ENCODE measurements around the gene BAIAP2. TPM values are rescaled to one million over a fixed set of nuclear protein-coding genes. Genes with fewer than 3 reads are reported as not detected.
"Not testable (repeated sequence)": the region's sequence is repeated elsewhere in the genome, so short reads cannot be mapped to it uniquely, and the experiment has no call there.

The BAIAP2 gene
- total RNA-seq, 1 donor from 2014 or later = 5.5 TPM

GRCh38 chr17:81076141-81076679 is 41.3 kb downstream of the BAIAP2 start:
- intact Hi-C loops (cut with micrococcal nuclease) = no loop called here
- Mint-ChIP-seq H3K4me1 (no peaks in the 10 kb centered on the region), H3K27me3 (no peaks in the 10 kb centered on the region), H3K4me3 (no peak overlapping the region), H3K36me3 (ENCODE audit: low read depth) (no peaks in the 10 kb centered on the region), H3K27ac (no peak overlapping the region), H3K9me3 (no peaks in the 10 kb centered on the region)
- no peak for DNase-seq

DNA sequence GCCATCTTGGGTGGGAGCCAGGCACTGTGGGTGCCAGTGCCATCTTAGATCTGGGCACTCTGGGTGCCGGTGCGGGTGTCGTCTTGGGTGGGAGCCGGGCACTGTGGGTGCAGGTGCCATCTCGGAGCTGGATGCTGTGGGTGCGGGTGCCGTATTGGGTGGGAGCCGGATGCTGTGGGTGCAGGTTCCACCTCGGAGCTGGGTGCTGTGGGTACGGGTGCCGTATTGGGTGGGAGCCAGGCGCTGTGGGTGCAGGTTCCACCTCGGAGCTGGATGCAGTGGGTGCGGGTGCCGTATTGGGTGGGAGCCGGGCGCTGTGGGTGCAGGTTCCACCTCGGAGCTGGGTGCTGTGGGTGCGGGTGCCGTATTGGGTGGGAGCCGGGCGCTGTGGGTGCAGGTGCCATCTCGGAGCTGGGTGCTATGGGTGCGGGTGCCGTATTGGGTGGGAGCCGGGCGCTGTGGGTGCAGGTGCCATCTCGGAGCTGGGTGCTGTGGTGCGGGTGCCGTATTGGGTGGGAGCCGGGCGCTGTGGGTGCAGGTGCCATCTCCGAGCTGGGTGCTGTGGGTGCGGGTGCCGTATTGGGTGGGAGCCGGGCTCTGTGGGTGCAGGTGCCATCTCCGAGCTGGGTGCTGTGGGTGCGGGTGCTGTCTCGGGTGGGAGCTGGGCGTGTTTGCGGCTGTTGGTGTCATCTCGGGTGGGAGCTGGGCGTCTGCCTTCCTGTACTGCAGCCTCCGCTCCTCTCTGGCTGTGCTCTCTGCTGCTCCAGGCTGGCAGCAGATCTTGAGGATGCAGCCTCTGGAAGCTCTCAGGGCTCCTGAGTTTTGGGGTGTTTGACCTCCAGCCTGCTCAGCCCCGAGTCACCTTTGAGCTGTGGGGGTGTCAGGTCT is 43.3 kb downstream of the BAIAP2 start:
- H3K4me3 Mint-ChIP-seq; intact Hi-C loops (cut with micrococcal nuclease); DNase-seq; H3K36me3 Mint-ChIP-seq (ENCODE audit: low read depth); H3K4me1 Mint-ChIP-seq; H3K9me3 Mint-ChIP-seq; H3K27me3 Mint-ChIP-seq; H3K27ac Mint-ChIP-seq: not testable (repeated sequence)

GRCh38 chr17:81080019-81080418 is 45.1 kb downstream of the BAIAP2 start:
- intact Hi-C loops (cut with micrococcal nuclease) = no loop called here
- Mint-ChIP-seq H3K4me1 (no peaks in the 10 kb centered on the region), H3K27ac (no peak overlapping the region), H3K36me3 (ENCODE audit: low read depth) (no peaks in the 10 kb centered on the region), H3K9me3 (no peaks in the 10 kb centered on the region), H3K4me3 (no peak overlapping the region), H3K27me3 (no peaks in the 10 kb centered on the region)
- DNase-seq = no peak

GRCh38 chr17:81081222-81082176 is 46.5 kb downstream of the BAIAP2 start:
- no peaks in the 10 kb centered on the region for H3K4me1 Mint-ChIP-seq
- no peaks in the 10 kb centered on the region for H3K36me3 Mint-ChIP-seq (ENCODE audit: low read depth)
- H3K4me3 Mint-ChIP-seq = no peak overlapping the region
- no peak for DNase-seq
- no peaks in the 10 kb centered on the region for H3K27me3 Mint-ChIP-seq
- no peak overlapping the region for H3K27ac Mint-ChIP-seq
- intact Hi-C loops (cut with micrococcal nuclease) = no loop called here
- no peaks in the 10 kb centered on the region for H3K9me3 Mint-ChIP-seq

GRCh38 chr17:81082177-81083073 is 47.5 kb downstream of the BAIAP2 start:
- H3K4me3 Mint-ChIP-seq = no peak overlapping the region
- H3K27ac Mint-ChIP-seq = no peak overlapping the region
- no peaks in the 10 kb centered on the region for H3K27me3 Mint-ChIP-seq
- no peaks in the 10 kb centered on the region for H3K9me3 Mint-ChIP-seq
- H3K36me3 Mint-ChIP-seq (ENCODE audit: low read depth) = no peaks in the 10 kb centered on the region
- no peaks in the 10 kb centered on the region for H3K4me1 Mint-ChIP-seq
- intact Hi-C loops (cut with micrococcal nuclease) = no loop called here
- DNase-seq = no peak

DNA sequence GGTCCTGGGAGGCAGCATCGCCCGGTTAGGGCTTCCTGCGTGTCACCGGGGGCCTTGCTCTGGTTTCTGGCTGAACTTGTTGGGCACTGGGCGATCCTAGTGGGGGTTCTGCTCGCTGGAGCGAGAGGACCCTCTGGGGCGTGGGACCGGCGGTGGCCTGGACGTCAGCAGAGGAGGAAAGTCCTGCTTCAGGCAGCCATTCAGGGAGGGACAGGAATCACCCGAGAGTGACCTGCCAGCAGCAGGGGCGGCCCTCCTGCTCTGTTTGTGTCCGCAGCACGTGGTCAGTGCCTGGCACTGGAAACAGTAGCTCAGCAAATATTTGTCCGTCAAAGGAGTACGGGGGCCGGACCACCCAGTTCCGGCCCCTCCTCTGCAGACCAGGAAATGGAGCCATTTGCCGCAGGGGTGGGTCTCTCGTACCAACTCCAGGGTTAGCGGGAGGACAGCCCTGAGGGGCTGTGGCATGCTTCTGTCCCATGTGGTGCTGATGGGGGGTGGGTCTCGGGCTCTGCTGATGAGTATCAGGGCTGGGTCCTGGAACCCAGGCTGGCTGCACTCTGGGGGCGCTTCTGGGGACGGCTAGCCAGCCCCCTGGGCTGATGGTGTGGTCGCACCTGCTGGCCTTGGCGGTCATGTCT is 48.3 kb downstream of the BAIAP2 start:
- Mint-ChIP-seq H3K27ac (no peak overlapping the region), H3K4me1 (no peaks in the 10 kb centered on the region), H3K9me3 (no peaks in the 10 kb centered on the region), H3K4me3 (no peak overlapping the region), H3K36me3 (ENCODE audit: low read depth) (no peaks in the 10 kb centered on the region), H3K27me3 (no peaks in the 10 kb centered on the region)
- no peak for DNase-seq
- intact Hi-C loops (cut with micrococcal nuclease) = no loop called here

GRCh38 chr17:81084680-81085419 is 49.9 kb downstream of the BAIAP2 start:
- intact Hi-C loops (cut with micrococcal nuclease) = no loop called here
- DNase-seq = no peak
- Mint-ChIP-seq H3K27ac (no peak overlapping the region), H3K4me3 (no peak overlapping the region), H3K27me3 (no peaks in the 10 kb centered on the region), H3K9me3 (no peaks in the 10 kb centered on the region), H3K36me3 (ENCODE audit: low read depth) (no peaks in the 10 kb centered on the region), H3K4me1 (no peaks in the 10 kb centered on the region)

GRCh38 chr17:81085420-81085911 is 50.5 kb downstream of the BAIAP2 start:
- no peak overlapping the region for H3K4me3 Mint-ChIP-seq
- H3K4me1 Mint-ChIP-seq = no peaks in the 10 kb centered on the region
- intact Hi-C loops (cut with micrococcal nuclease) = no loop called here
- no peak overlapping the region for H3K27ac Mint-ChIP-seq
- H3K27me3 Mint-ChIP-seq = no peaks in the 10 kb centered on the region
- no peaks in the 10 kb centered on the region for H3K9me3 Mint-ChIP-seq
- no peaks in the 10 kb centered on the region for H3K36me3 Mint-ChIP-seq (ENCODE audit: low read depth)
- DNase-seq = no peak

DNA sequence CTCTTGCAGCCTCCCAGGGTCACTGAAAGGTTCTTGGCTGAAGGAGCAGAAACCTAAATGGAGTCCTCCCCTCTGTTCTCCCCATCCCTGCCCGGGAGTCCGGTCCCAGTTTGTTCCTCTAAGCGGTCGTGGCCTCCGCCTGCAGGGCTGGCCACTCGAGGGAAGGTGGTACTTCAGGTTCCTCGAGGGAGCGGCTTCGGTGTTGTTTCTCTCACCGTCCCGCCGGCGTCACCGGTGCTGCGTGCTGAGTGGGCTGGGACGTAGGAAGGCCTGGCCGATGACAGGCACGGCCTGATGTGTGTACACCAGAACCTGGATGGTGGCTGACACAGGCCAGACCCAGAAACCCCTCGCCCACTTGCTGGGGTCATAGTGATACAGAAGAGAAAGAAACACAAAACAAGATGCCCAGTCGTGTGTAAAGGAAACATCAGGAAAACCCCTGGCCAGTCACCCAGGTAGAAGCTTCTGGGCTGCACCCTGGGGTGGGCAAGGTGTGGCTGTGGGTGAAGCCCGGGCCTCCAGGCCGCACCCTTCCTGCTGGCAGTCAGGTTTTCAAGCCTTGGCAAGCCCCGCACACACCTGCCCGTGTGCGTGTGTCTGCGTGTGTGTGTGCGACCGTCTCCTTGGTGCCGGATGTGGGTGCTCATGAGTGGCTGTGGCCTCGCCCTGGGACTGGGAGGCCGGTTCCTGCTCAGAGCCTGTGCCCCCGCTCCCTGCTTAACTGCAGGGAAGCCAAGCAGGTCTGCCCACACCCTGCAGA is 52.0 kb downstream of the BAIAP2 start:
- no peaks in the 10 kb centered on the region for H3K27me3 Mint-ChIP-seq
- no peak overlapping the region for H3K4me3 Mint-ChIP-seq
- no peaks in the 10 kb centered on the region for H3K36me3 Mint-ChIP-seq (ENCODE audit: low read depth)
- H3K27ac Mint-ChIP-seq = no peak overlapping the region
- no peaks in the 10 kb centered on the region for H3K9me3 Mint-ChIP-seq
- intact Hi-C loops (cut with micrococcal nuclease) = no loop called here
- H3K4me1 Mint-ChIP-seq = no peaks in the 10 kb centered on the region
- DNase-seq = no peak

DNA sequence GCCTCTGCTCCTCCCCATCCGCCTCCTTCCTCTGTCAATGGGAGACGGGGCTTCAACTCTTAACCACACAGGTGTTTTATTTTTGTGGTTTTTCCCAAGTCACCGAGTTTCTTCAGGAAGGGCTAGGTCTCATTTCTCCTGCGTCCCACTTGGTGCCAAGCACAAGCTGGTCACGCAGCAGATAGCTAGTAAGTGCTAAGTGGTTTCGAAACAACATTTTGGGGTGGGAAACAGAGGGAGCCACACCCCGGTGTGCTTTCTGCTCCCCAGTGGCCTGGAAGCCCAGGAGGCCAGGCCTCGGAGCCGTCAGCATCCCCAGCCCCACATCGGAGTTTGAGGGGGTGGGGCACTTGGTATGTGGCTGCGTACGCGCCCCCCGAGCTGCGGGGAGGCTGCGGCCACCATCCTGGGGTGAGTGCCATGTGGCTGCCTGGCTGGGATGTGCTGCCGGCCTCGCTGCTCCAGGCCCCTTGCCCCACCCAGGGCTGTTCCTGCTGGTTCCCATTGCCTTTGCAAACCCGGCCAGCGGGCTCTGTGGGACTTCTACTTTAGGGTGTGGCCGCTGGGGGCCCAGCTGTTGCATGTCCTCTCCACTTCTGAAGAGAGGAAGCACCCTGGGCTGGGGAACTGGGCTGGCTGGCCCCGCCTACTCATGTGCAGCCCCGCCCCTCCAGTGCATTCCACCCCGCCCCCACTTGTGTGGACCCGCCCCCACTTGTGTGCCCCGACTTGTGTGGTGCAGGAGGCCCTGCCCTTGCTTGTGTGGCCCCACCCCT is 55.6 kb downstream of the BAIAP2 start:
- H3K4me3 Mint-ChIP-seq = no peak overlapping the region
- no peak overlapping the region for H3K27ac Mint-ChIP-seq
- DNase-seq = peak; percentile 80
- H3K4me1 Mint-ChIP-seq = peaks cover 11% of the 10 kb centered on the region
- no peaks in the 10 kb centered on the region for H3K36me3 Mint-ChIP-seq (ENCODE audit: low read depth)
- no peaks in the 10 kb centered on the region for H3K9me3 Mint-ChIP-seq
- H3K27me3 Mint-ChIP-seq = peaks cover 1% of the 10 kb centered on the region
- intact Hi-C loops (cut with micrococcal nuclease) = no loop called here

DNA sequence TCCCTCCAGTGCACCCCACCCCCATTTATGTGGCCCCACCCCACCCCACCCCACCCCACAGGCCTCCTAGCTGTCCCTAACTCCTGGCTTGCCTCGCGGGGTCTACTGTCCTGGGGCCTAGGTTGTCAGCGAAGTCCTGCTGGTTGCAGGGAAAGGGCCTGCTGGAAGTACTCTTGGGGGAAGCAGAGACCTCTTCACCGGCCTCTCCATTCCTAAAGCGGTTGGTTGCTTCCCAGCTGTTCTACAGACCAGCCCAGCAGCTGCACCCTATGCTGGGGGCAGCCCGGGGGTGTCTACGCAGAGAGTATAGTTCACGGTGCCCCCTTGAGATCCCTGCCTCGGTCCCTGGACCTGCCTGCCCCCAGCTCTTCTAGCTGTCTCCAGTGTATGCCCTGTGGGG is 56.2 kb downstream of the BAIAP2 start:
- no peak overlapping the region for H3K27ac Mint-ChIP-seq
- peaks cover 14% of the 10 kb centered on the region for H3K4me1 Mint-ChIP-seq
- DNase-seq = no peak
- peaks cover 1% of the 10 kb centered on the region for H3K27me3 Mint-ChIP-seq
- no peak overlapping the region for H3K4me3 Mint-ChIP-seq
- H3K9me3 Mint-ChIP-seq = no peaks in the 10 kb centered on the region
- no peaks in the 10 kb centered on the region for H3K36me3 Mint-ChIP-seq (ENCODE audit: low read depth)
- intact Hi-C loops (cut with micrococcal nuclease) = no loop called here
